Stomach (tissue), 9 donors: ENCODE measurements around the gene IDI2. TPM values are rescaled to one million over a fixed set of nuclear protein-coding genes. Genes with fewer than 3 reads are reported as not detected.

Source experiments
- DNase-seq, 2 donors: peaks; one replicate each; pipeline versions ENCODE4 v3.0.0 to v3.0.0-alpha.2; 2013 to 2019
- H3K27ac ChIP-seq, 5 donors: fragments of 200-600 bp in 4 of 5; sonication (generic) in 4 of 5; one replicate each; pipeline ENCODE4 v1.5.1; 2013 to 2019; ENCODE audit warnings: mild to moderate bottlenecking in 1 of 5, moderate library complexity in 1 of 5
- H3K27me3 ChIP-seq, 3 donors: fragments of 200-600 bp; sonication (generic); one replicate each; pipeline ENCODE4 v1.5.1; 2017 to 2019; ENCODE audit warnings: mixed run types in 1 of 3
- H3K36me3 ChIP-seq, 4 donors: fragments of 200-600 bp; sonication (generic); 1 replicate in 3 of 4; 2 replicates in 1 of 4; pipeline ENCODE4 v1.5.1; 2016 to 2019
- H3K4me1 ChIP-seq, 4 donors: fragments of 200-600 bp; sonication (generic); one replicate each; pipeline ENCODE4 v1.5.1; 2016 to 2019
- H3K4me3 ChIP-seq, 4 donors: fragments of 200-600 bp; sonication (generic) in 3 of 4; one replicate each; pipeline ENCODE4 v1.5.1; 2016 to 2019; ENCODE audit warnings: mild to moderate bottlenecking in 1 of 4
- H3K9me3 ChIP-seq, 4 donors: fragments of 200-600 bp; sonication (generic); one replicate each; pipeline ENCODE4 v1.5.1; 2016 to 2019
- EP300 ChIP-seq: sonication (generic); formaldehyde crosslinking; IDR thresholded peaks from one replicate; pipeline ENCODE4 v1.6.1; 2017; ENCODE audit warnings: antibody characterized with exemption
- POLR2A ChIP-seq, 4 donors: fragments of 450-650 bp; IDR thresholded peaks; one replicate each; pipeline ENCODE4 v1.6.1; 2016; ENCODE audit warnings: antibody characterized with exemption in 4 of 4, control low read depth in 2 of 4, mild to moderate bottlenecking in 1 of 4, moderate library complexity in 1 of 4
- POLR2AphosphoS5 ChIP-seq, 3 donors: sonication (generic); formaldehyde crosslinking; IDR thresholded peaks; one replicate each; pipeline ENCODE4 v1.6.1; 2016; ENCODE audit warnings: antibody characterized with exemption in 3 of 3
- WGBS, 5 donors: extraction: QIAGEN DNeasy Blood & Tissue Kit in 3 of 5; methylation state at CpG; one replicate each; pipeline versions ENCODE4 v1.1.5 to v1.1.7; 2013 to 2018; 5-methylcytosine and 5-hydroxymethylcytosine counted together
- intact Hi-C: fragments of 100-400 bp; cut with DNase I; formaldehyde crosslinking; loops from one replicate; pipeline ENCODE4 v1.15.1; 2023; ENCODE audit warnings: low total_unique reads
- polyA plus RNA-seq, 3 donors: library from polyadenylated mRNA; stranded (reverse); fragments of 200-250 nt; gene quantifications; one replicate each; pipeline ENCODE4 v1.2.3, GENCODE V29; 2013
- total RNA-seq, 5 donors: library from RNA; depleted of rRNA; stranded (reverse); fragments of >200 nt; gene quantifications; one replicate each; pipeline versions ENCODE4 v1.1.0 to v1.2.3, GENCODE V29; 2014 to 2016
- TF ChIP-seq, protein P1 (sequence below), 7 experiments: fragments of 450-650 bp in 4 of 7; fragments of 200-600 bp in 3 of 7; sonication (generic) in 3 of 7; IDR thresholded peaks; one replicate each; pipeline ENCODE4 v1.5.1; 2016 to 2019; ENCODE audit warnings: antibody characterized with exemption in 7 of 7, control low read depth in 2 of 7, mild to moderate bottlenecking in 1 of 7
- donor health status: healthy with polysubstance abuse.
- donor health status: Bipolar disorder and iron deficiency.
- donor health status: healthy.

IDI2 gene
- total and polyA plus RNA-seq, 8 donors, result 2.9 TPM; not detected in 7

DNA sequence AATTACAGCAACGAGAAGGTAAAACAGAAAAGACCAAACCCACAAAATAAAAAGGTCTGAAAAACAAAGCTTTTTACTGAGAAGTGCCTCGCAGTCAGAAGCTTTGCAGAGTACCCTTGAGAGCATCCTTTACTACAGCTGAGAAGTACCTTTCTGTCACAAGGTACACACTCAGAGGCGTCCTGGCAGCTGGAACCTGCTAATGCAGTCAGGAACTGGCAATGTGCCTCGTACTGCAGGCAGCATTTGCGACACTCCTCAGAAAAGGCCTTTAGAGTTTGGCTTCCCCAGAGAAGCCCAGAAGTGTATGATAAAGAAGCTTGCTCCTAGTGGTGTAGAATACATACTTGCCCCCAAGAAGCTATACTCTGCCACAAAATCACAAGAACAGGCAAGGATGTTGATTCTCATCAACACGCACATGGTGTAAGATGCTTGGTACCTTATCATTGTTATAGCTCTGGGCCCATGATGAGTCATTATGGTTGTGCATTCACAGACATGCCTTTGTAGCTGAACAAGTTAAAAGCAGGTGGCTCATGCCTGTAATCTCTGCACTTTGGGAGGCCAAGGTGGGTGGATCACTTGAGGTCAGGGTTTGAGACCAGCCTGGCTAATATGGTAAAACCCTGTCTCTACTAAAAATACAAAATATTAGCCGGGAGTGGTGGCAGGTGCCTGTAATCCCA lies 39.4 kb downstream of the IDI2 start:
- no peak overlapping the region for H3K4me3 ChIP-seq
- WGBS, 5 donors, result 49 to 65% (median 50%) methylated on average over 7 of the region's 7 CpGs
- peak; percentile 64 to 86 for DNase-seq
- intact Hi-C loops, result no loop called here
- peaks cover 39 to 73% (median 62%) of the 10 kb centered on the region in 4 donors for H3K4me1 ChIP-seq
- H3K27me3 ChIP-seq, result no peaks in the 10 kb centered on the region
- peak overlapping the region; percentile 40 to 99 (median 95) for H3K27ac ChIP-seq
- no peaks in the 10 kb centered on the region for H3K9me3 ChIP-seq
- peaks cover 0 to 4% (median 0%) of the 10 kb centered on the region in 4 donors for H3K36me3 ChIP-seq
- TF ChIP-seq, protein P1, sequence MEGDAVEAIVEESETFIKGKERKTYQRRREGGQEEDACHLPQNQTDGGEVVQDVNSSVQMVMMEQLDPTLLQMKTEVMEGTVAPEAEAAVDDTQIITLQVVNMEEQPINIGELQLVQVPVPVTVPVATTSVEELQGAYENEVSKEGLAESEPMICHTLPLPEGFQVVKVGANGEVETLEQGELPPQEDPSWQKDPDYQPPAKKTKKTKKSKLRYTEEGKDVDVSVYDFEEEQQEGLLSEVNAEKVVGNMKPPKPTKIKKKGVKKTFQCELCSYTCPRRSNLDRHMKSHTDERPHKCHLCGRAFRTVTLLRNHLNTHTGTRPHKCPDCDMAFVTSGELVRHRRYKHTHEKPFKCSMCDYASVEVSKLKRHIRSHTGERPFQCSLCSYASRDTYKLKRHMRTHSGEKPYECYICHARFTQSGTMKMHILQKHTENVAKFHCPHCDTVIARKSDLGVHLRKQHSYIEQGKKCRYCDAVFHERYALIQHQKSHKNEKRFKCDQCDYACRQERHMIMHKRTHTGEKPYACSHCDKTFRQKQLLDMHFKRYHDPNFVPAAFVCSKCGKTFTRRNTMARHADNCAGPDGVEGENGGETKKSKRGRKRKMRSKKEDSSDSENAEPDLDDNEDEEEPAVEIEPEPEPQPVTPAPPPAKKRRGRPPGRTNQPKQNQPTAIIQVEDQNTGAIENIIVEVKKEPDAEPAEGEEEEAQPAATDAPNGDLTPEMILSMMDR (IDR thresholded peaks at IDR 0.05), result no peak
- peak in 2 of 3 donors; percentile 8 to 73 for TF ChIP-seq POLR2AphosphoS5 (IDR thresholded peaks at IDR 0.05)

DNA sequence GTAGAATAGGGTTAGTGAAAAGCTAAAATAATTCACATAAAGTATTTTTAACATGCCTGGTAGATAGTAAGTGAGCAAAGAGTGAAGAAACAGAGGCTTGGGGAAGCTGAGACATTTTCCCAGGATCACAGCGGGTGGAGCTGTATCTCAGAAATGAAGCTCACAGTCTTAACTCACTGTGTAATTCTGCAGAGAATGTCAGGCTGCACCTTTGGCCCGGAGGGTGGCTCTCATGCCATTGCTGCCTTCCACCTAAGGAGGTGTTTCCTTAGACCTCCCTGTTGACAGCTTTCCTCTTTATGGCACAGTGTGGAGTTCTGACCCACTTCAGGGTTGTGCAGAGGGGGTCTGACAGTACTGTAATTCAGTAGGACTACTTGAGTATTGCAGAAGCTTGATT lies 40.3 kb downstream of the IDI2 start:
- H3K9me3 ChIP-seq, result peaks cover 0 to 6% (median 2%) of the 10 kb centered on the region in 4 donors
- H3K36me3 ChIP-seq, result no peaks in the 10 kb centered on the region
- TF ChIP-seq, protein P1 (IDR thresholded peaks at IDR 0.05), result no peak
- TF ChIP-seq POLR2A (IDR thresholded peaks at IDR 0.05) (no peak), EP300 (no peak), POLR2AphosphoS5 (IDR thresholded peaks at IDR 0.05) (no peak)
- H3K4me3 ChIP-seq, result no peak overlapping the region
- WGBS, 5 donors, result 81 to 90% (median 87%) methylated on average over 2 of the region's 2 CpGs
- H3K4me1 ChIP-seq, result peaks cover 39 to 64% (median 58%) of the 10 kb centered on the region in 4 donors
- intact Hi-C loops, result no loop called here
- no peak for DNase-seq
- peak overlapping the region; percentile 58 to 99 (median 95) for H3K27ac ChIP-seq
- H3K27me3 ChIP-seq, result no peaks in the 10 kb centered on the region

DNA sequence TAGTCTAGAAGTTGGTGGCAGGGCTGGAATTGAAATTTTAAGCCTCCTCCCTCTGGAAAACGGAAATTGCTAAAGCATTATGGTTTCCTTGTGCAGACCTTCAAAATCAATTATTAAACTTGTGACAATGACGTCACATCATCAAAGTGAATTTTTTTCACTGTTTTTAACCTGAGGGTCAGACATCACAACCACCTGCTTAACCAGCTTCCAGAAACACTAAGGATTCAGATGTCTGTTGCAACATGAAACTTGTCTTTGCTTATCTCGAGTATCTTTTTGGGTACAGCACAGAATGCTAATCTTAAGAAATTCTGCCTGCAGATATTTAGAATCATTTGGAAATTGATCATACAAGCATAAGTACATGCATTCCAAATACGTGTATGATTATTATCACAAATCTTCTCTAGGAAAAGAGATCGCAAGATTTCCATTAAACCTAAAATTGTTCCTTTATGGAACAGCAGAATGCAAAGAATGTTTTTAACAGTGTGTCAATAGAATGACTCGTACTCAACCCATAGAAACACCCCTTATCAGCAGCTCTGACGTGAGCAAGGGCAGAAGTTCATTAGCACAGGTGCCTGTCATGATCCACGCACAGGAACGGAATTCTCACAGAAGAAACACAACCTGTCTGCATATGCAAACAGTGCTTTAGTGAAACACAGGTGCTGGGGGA lies 41.5 kb downstream of the IDI2 start:
- peak; percentile 84 to 92 for DNase-seq
- TF ChIP-seq POLR2AphosphoS5 (IDR thresholded peaks at IDR 0.05) (peak; percentile 27 to 66 (median 41)), EP300 (no peak)
- H3K36me3 ChIP-seq, result no peaks in the 10 kb centered on the region
- peak overlapping the region; percentile 74 to 99 (median 95) for H3K27ac ChIP-seq
- peaks cover 30 to 52% (median 48%) of the 10 kb centered on the region in 4 donors for H3K4me1 ChIP-seq
- intact Hi-C loops, result no loop called here
- H3K4me3 ChIP-seq, result no peak overlapping the region
- WGBS, 5 donors, result 31 to 58% (median 51%) methylated on average over 9 of the region's 9 CpGs
- H3K9me3 ChIP-seq, result peaks cover 4 to 19% (median 11%) of the 10 kb centered on the region in 4 donors
- H3K27me3 ChIP-seq, result no peaks in the 10 kb centered on the region

DNA sequence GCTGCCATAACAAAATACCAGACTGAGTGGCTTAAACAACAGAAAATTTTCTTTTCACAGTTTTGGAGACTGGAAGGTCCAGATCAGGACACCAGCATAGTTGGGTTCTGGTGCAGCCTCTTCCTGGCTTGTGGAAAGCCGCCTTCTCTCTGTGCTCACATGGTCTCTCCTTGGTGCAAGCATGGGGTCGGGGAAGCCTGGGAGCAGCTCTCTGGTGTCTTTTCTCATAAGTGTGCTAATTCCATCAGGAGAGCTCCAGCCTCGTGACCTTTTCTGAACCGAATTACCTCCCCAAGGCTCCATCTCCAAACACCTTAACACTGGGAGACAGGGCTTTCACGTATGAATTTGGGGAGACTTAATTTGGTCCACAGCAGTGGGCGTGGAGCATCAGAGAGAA lies 42.3 kb downstream of the IDI2 start:
- no peak for DNase-seq
- intact Hi-C loops, result no loop called here
- H3K27me3 ChIP-seq, result no peaks in the 10 kb centered on the region
- 89 to 95% (median 92%) methylated on average over 6 of the region's 6 CpGs for WGBS, 5 donors
- H3K9me3 ChIP-seq, result peaks cover 7 to 26% (median 15%) of the 10 kb centered on the region in 4 donors
- H3K4me1 ChIP-seq, result peaks cover 29 to 47% (median 45%) of the 10 kb centered on the region in 4 donors
- no peak for TF ChIP-seq POLR2AphosphoS5 (IDR thresholded peaks at IDR 0.05)
- TF ChIP-seq, protein P1 (IDR thresholded peaks at IDR 0.05), result no peak
- no peak for TF ChIP-seq POLR2A (IDR thresholded peaks at IDR 0.05)
- no peak for TF ChIP-seq EP300
- H3K4me3 ChIP-seq, result no peak overlapping the region
- H3K27ac ChIP-seq, result peak overlapping the region; percentile 63 to 99 (median 95)
- H3K36me3 ChIP-seq, result no peaks in the 10 kb centered on the region
